Activated CD8-positive, alpha-beta T cell treated with anti-CD3 and anti-CD28 coated beads, Interleukin-2, amount 10 ng/mL, durations not matched to agents 7 days and 5 days (primary cell): ENCODE measurements around the gene PITPNM1. TPM values are rescaled to one million over a fixed set of nuclear protein-coding genes. Genes with fewer than 3 reads are reported as not detected.
A peak's percentile ranks its signal among the peaks of the same experiment; 100 is the strongest.
"Not testable (repeated sequence)": the region's sequence is repeated elsewhere in the genome, so short reads cannot be mapped to it uniquely, and the experiment has no call there.

Experiments
- ATAC-seq: fragments of 150-1000 bp; cut with Tn5 transposase; one replicate; pipeline ENCODE4 v1.10.0; 2021; ENCODE audit warnings: moderate library complexity
- CTCF ChIA-PET: fragments of 350-600 bp; sonication (Branson Sonifier 250); formaldehyde crosslinking; loops from one replicate; lab custom pipeline; 2021; ENCODE audit warnings: antibody characterized with exemption; lab: Charles Lee
- POLR2A ChIA-PET: fragments of 350-600 bp; sonication (Branson Sonifier 250); formaldehyde crosslinking; loops from one replicate; lab custom pipeline; 2021; ENCODE audit warnings: antibody characterized with exemption; lab: Charles Lee
- DNase-seq: peaks from one replicate; pipeline ENCODE4 v3.0.0-alpha.2; 2020
- H3K27ac Mint-ChIP-seq: one replicate; pipeline ENCODE4 v1.8.0; 2021; ENCODE audit warnings: mild to moderate bottlenecking, mixed read lengths
- H3K27me3 Mint-ChIP-seq: one replicate; pipeline ENCODE4 v1.8.0; 2021; ENCODE audit warnings: low read depth, mixed read lengths
- H3K36me3 Mint-ChIP-seq: one replicate; pipeline ENCODE4 v1.8.0; 2021; ENCODE audit warnings: low read depth, mixed read lengths
- H3K4me1 Mint-ChIP-seq: one replicate; pipeline ENCODE4 v1.8.0; 2021; ENCODE audit warnings: low read depth, mixed read lengths
- H3K4me3 Mint-ChIP-seq: one replicate; pipeline ENCODE4 v1.8.0; 2021; ENCODE audit warnings: mild to moderate bottlenecking, mixed read lengths
- H3K9me3 Mint-ChIP-seq: one replicate; pipeline ENCODE4 v1.8.0; 2022; ENCODE audit warnings: mixed read lengths; ENCODE audit not compliant: insufficient read depth
- total RNA-seq, 2 experiments: library from RNA; stranded (reverse); gene quantifications; one replicate each; pipeline ENCODE4 v1.2.3, GENCODE V29; 2021

The PITPNM1 gene
- total RNA-seq, 2 experiments from 2014 or later, result 110 to 117 TPM

GRCh38 chr11:67491276-67492068 lies 13.7 kb downstream of the PITPNM1 start:
- DNase-seq, result no peak
- Mint-ChIP-seq H3K27ac (no peak overlapping the region), H3K36me3 (peaks cover 55% of the 10 kb centered on the region)

DNA sequence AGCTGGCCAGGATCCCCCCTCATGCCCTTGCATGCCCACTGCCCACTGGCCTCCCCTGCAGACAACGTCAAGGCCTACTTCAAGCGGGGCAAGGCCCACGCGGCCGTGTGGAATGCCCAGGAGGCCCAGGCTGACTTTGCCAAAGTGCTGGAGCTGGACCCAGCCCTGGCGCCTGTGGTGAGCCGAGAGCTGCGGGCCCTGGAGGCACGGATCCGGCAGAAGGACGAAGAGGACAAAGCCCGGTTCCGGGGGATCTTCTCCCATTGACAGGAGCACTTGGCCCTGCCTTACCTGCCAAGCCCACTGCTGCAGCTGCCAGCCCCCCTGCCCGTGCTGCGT lies 14.5 kb downstream of the PITPNM1 start:
- DNase-seq (no peak), ATAC-seq (no peak)
- H3K4me1 Mint-ChIP-seq, result peaks cover 35% of the 10 kb centered on the region
- H3K27ac Mint-ChIP-seq, result no peak overlapping the region
- no peaks in the 10 kb centered on the region for H3K27me3 Mint-ChIP-seq
- H3K9me3 Mint-ChIP-seq, result no peaks in the 10 kb centered on the region
- ChIA-PET POLR2A (interaction anchor here (0.7 kb wide), 1 partner anchor 137 kb away, joined by 3 read pairs; the partner anchor contains the start of gene POLD4), CTCF (interaction anchor here (0.9 to 1.5 kb wide), 2 partner anchors 10 to 123 kb away, joined by 3 to 4 read pairs; no protein-coding TSS in a partner anchor)
- peaks cover 58% of the 10 kb centered on the region for H3K36me3 Mint-ChIP-seq
- H3K4me3 Mint-ChIP-seq, result no peak overlapping the region

More at GRCh38 chr11:67491276-67492068, 13.7 kb downstream of the PITPNM1 start:
- Mint-ChIP-seq H3K4me3 (no peak overlapping the region), H3K9me3 (no peaks in the 10 kb centered on the region), H3K4me1 (peaks cover 27% of the 10 kb centered on the region), H3K27me3 (no peaks in the 10 kb centered on the region)
- ChIA-PET CTCF (interaction anchor here (0.7 to 1.5 kb wide), 2 partner anchors 10 to 90 kb away, joined by 3 to 4 read pairs; partner anchors contain the start of gene PPP1CA), POLR2A (interaction anchor here (0.6 to 2.5 kb wide), 5 partner anchors 7 to 138 kb away, joined by 3 to 7 read pairs (median 3); partner anchors contain the start of gene POLD4)
- ATAC-seq, result no peak

- Mint-ChIP-seq H3K36me3 (peaks cover 60% of the 10 kb centered on the region), H3K27me3 (no peaks in the 10 kb centered on the region), H3K9me3 (no peaks in the 10 kb centered on the region), H3K4me3 (no peak overlapping the region), H3K27ac (peak overlapping the region; percentile 57), H3K4me1 (peaks cover 37% of the 10 kb centered on the region)
- no peak for ATAC-seq
- ChIA-PET CTCF (interaction anchor here (0.8 to 0.9 kb wide), 2 partner anchors 22 to 124 kb away, joined by 3 read pairs; no protein-coding TSS in a partner anchor), POLR2A (interaction anchor here (0.7 kb wide), 1 partner anchor 137 kb away, joined by 3 read pairs; the partner anchor contains the start of gene POLD4)
- DNase-seq, result no peak
Observed at GRCh38 chr11:67489885-67490726, 15.1 kb downstream of the PITPNM1 start.

GRCh38 chr11:67489203-67489884 lies 15.8 kb downstream of the PITPNM1 start:
- Mint-ChIP-seq H3K27me3 (no peaks in the 10 kb centered on the region), H3K36me3 (peaks cover 64% of the 10 kb centered on the region), H3K4me3 (no peak overlapping the region), H3K27ac (peak overlapping the region; percentile 57), H3K9me3 (no peaks in the 10 kb centered on the region), H3K4me1 (peaks cover 45% of the 10 kb centered on the region)
- no peak for ATAC-seq
- ChIA-PET CTCF (interaction anchor here (0.8 to 1.0 kb wide), 2 partner anchors 10 to 21 kb away, joined by 3 read pairs; no protein-coding TSS in a partner anchor), POLR2A (interaction anchor here (0.6 to 1.0 kb wide), 2 partner anchors 16 to 51 kb away, joined by 3 to 4 read pairs; partner anchors contain the start of genes PITPNM1 and PTPRCAP)
- DNase-seq, result no peak

DNA sequence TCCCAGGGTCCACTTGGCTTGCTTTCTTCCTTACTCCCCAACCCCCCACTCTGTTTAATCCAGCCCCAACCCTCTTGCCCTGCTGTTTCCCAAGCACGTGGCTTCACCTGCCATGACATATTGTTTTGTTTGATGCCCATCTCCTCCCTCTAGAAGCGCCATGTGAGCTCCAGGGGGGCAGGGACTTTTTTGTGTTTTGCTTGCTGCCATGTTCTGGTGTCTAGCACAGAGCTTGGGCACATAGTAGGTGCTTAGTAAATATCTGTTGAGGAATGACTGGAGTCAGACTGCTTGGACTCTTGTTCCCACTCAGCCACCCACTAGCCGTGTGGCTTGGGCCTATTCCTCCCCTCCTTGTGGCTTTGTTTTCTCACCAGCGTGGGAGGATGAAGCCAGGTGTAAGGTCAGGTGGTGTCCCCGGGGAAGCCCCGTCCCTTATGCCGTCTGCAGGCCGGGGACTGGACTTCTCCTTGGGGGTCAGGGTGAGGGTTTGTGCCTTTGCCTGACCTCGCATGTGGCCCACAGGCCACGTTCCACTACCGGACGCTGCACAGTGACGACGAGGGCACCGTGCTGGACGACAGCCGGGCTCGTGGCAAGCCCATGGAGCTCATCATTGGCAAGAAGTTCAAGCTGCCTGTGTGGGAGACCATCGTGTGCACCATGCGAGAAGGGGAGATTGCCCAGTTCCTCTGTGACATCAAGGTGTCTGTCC lies 18.5 kb downstream of the PITPNM1 start:
- Mint-ChIP-seq H3K4me1 (peaks cover 64% of the 10 kb centered on the region), H3K27me3 (no peaks in the 10 kb centered on the region), H3K27ac (peak overlapping the region; percentile 99), H3K4me3 (peak overlapping the region; percentile 93), H3K36me3 (peaks cover 64% of the 10 kb centered on the region), H3K9me3 (no peaks in the 10 kb centered on the region)
- ChIA-PET CTCF (interaction anchor here (1.0 to 1.2 kb wide), 3 partner anchors 12 to 49 kb away, joined by 3 to 5 read pairs (median 4); partner anchors contain the start of genes PITPNM1 and PTPRCAP), POLR2A (interaction anchor here (1.0 to 5.0 kb wide), 9 partner anchors 11 to 246 kb away, joined by 3 to 84 read pairs (median 7); partner anchors contain the start of genes CDK2AP2, PITPNM1, PPP1CA and PTPRCAP)
- DNase-seq (no peak), ATAC-seq (no peak)

GRCh38 chr11:67485873-67486361 lies 19.2 kb downstream of the PITPNM1 start:
- POLR2A ChIA-PET, result interaction anchor here (1.0 to 5.0 kb wide), 9 partner anchors 7 to 83 kb away, joined by 3 to 84 read pairs (median 7); partner anchors contain the start of genes CDK2AP2, PITPNM1, PPP1CA and PTPRCAP
- not testable (repeated sequence) for ATAC-seq

GRCh38 chr11:67484847-67485311 lies 20.3 kb downstream of the PITPNM1 start:
- Mint-ChIP-seq H3K36me3 (peaks cover 56% of the 10 kb centered on the region), H3K9me3 (no peaks in the 10 kb centered on the region), H3K4me1 (peaks cover 64% of the 10 kb centered on the region), H3K4me3 (peak overlapping the region; percentile 93), H3K27ac (peak overlapping the region; percentile 99), H3K27me3 (peaks cover 2% of the 10 kb centered on the region)
- ChIA-PET POLR2A (interaction anchor here (0.6 to 5.0 kb wide), 16 partner anchors 8 to 245 kb away, joined by 3 to 84 read pairs (median 6); partner anchors contain the start of genes CDK2AP2, PITPNM1, PPP1CA and PTPRCAP), CTCF (interaction anchor here (1.2 to 2.9 kb wide), 4 partner anchors 19 to 134 kb away, joined by 3 to 9 read pairs (median 5); partner anchors contain the start of gene PITPNM1)
- ATAC-seq, result peak; percentile 7
- DNase-seq, result peak; percentile 77

More at GRCh38 chr11:67485873-67486361, 19.2 kb downstream of the PITPNM1 start:
- peak overlapping the region; percentile 93 for H3K4me3 Mint-ChIP-seq
- not testable (repeated sequence) for H3K27me3 Mint-ChIP-seq, H3K9me3 Mint-ChIP-seq
- peaks cover 61% of the 10 kb centered on the region for H3K36me3 Mint-ChIP-seq
- DNase-seq, result peak; percentile 81
- CTCF ChIA-PET, result interaction anchor here (1.0 to 2.5 kb wide), 5 partner anchors 11 to 135 kb away, joined by 3 to 6 read pairs (median 4); partner anchors contain the start of genes PITPNM1 and PTPRCAP
- H3K4me1 Mint-ChIP-seq, result peaks cover 64% of the 10 kb centered on the region
- peak overlapping the region; percentile 99 for H3K27ac Mint-ChIP-seq

- POLR2A ChIA-PET, result interaction anchor here (0.6 to 5.0 kb wide), 17 partner anchors 9 to 244 kb away, joined by 3 to 84 read pairs (median 5); partner anchors contain the start of genes CDK2AP2, GPR152, PITPNM1 and PPP1CA
- peak; percentile 69 for DNase-seq
- H3K27me3 Mint-ChIP-seq, result peaks cover 5% of the 10 kb centered on the region
- H3K9me3 Mint-ChIP-seq, result no peaks in the 10 kb centered on the region
- peak overlapping the region; percentile 99 for H3K27ac Mint-ChIP-seq
- H3K4me3 Mint-ChIP-seq, result peak overlapping the region; percentile 93
- CTCF ChIA-PET, result interaction anchor here (0.6 to 2.9 kb wide), 5 partner anchors 15 to 133 kb away, joined by 3 to 9 read pairs (median 3); partner anchors contain the start of genes PITPNM1 and TMEM134
- peak; percentile 28 for ATAC-seq
- H3K36me3 Mint-ChIP-seq, result peaks cover 51% of the 10 kb centered on the region
- peaks cover 59% of the 10 kb centered on the region for H3K4me1 Mint-ChIP-seq
Observed at GRCh38 chr11:67483831-67484665, 21.1 kb downstream of the PITPNM1 start.
